Skeletal muscle satellite cell (primary cell): ENCODE data around the gene ZNF860.

Experiments
- H3K27me3 ChIP-seq: 2 replicates; pipeline ENCODE4 v1.7.0; 2013; ENCODE audit warnings: low read length; ENCODE audit not compliant: control insufficient read depth, insufficient read depth
- H3K36me3 ChIP-seq: 2 replicates; pipeline ENCODE4 v1.7.0; 2013; ENCODE audit warnings: mild to moderate bottlenecking, control low read depth, low read length; ENCODE audit not compliant: insufficient read depth
- H3K4me1 ChIP-seq: 2 replicates; pipeline ENCODE4 v1.7.0; 2013; ENCODE audit warnings: low read length; ENCODE audit not compliant: control insufficient read depth, insufficient read depth
- H3K4me2 ChIP-seq: 2 replicates; pipeline ENCODE4 v1.7.0; 2013; ENCODE audit warnings: mild to moderate bottlenecking, low read length
- H3K4me3 ChIP-seq: 2 replicates; pipeline ENCODE4 v1.7.0; 2013; ENCODE audit warnings: low read length
- H3K9ac ChIP-seq: 2 replicates; pipeline ENCODE4 v1.7.0; 2013; ENCODE audit warnings: mild to moderate bottlenecking, low read depth, low read length, moderate library complexity
- H3K9me3 ChIP-seq: replicated peaks from 2 replicates; pipeline ENCODE4 v1.7.0; 2013; ENCODE audit warnings: mild to moderate bottlenecking, control low read depth, low read length

ZNF860 gene

DNA sequence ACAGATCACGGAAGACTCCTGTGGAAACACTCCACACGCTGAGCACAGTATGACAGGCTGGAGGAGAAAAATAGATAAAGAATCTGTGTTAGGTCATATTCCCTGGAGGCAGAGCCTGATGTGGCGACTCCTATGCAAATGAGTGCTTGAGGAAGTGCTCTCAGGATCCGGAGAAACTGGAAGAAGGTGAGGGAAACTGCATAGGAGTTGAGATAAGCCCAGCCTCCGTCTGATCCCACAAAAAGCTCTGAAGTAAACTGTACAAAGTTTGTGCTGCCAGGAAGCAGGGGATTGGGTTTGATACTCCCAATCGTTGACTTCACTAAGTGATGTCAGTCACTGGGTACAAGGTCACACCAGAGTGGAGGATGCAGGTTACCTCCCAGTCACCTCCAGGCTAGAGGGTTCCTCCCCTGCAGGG is 33.9 kb upstream of the ZNF860 start:
- Histone ChIP-seq H3K36me3 (no peaks in the 10 kb centered on the region), H3K4me2 (no peak overlapping the region), H3K27me3 (no peaks in the 10 kb centered on the region), H3K4me1 (peaks cover 11% of the 10 kb centered on the region), H3K9ac (no peak overlapping the region), H3K4me3 (no peak overlapping the region), H3K9me3 (no peaks in the 10 kb centered on the region)

GRCh38 chr3:31948280-31948679 is 33.3 kb upstream of the ZNF860 start:
- no peaks in the 10 kb centered on the region for H3K27me3 ChIP-seq
- peaks cover 11% of the 10 kb centered on the region for H3K4me1 ChIP-seq
- H3K4me2 ChIP-seq = no peak overlapping the region
- no peaks in the 10 kb centered on the region for H3K9me3 ChIP-seq
- no peaks in the 10 kb centered on the region for H3K36me3 ChIP-seq
- no peak overlapping the region for H3K4me3 ChIP-seq
- no peak overlapping the region for H3K9ac ChIP-seq

GRCh38 chr3:31952205-31952604 is 29.3 kb upstream of the ZNF860 start:
- no peak overlapping the region for H3K4me2 ChIP-seq
- H3K36me3 ChIP-seq = no peaks in the 10 kb centered on the region
- H3K9me3 ChIP-seq = peaks cover 11% of the 10 kb centered on the region
- no peak overlapping the region for H3K9ac ChIP-seq
- H3K27me3 ChIP-seq = no peaks in the 10 kb centered on the region
- H3K4me3 ChIP-seq = no peak overlapping the region
- peaks cover 4% of the 10 kb centered on the region for H3K4me1 ChIP-seq

DNA sequence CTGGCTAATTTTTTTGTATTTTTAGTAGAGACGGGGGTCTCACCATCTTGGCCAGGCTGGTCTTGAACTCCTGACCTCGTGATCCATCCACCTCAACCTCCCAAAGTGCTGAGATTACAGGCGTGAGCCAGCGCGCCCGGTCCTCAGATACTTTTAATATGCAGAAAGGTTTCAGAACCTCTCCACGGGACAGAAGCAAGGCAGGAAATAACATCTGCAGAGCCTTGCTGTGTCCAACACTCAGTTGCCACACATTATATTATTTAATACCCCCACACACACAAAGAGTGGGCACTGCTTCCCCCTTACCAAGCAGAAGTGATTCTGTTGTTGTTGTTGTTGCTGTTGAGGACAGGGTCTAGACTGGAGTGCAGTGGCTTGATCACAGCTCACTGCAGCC is 28.5 kb upstream of the ZNF860 start:
- H3K9me3 ChIP-seq = peaks cover 11% of the 10 kb centered on the region
- H3K4me3 ChIP-seq = no peak overlapping the region
- no peaks in the 10 kb centered on the region for H3K36me3 ChIP-seq
- H3K9ac ChIP-seq = no peak overlapping the region
- H3K4me1 ChIP-seq = peaks cover 13% of the 10 kb centered on the region
- no peaks in the 10 kb centered on the region for H3K27me3 ChIP-seq
- no peak overlapping the region for H3K4me2 ChIP-seq

GRCh38 chr3:31953636-31954035 is 27.9 kb upstream of the ZNF860 start:
- Histone ChIP-seq H3K4me2 (no peak overlapping the region), H3K4me3 (no peak overlapping the region), H3K4me1 (peaks cover 18% of the 10 kb centered on the region), H3K9ac (no peak overlapping the region), H3K27me3 (no peaks in the 10 kb centered on the region), H3K9me3 (peaks cover 11% of the 10 kb centered on the region), H3K36me3 (no peaks in the 10 kb centered on the region)

GRCh38 chr3:31955581-31955980 is 26.0 kb upstream of the ZNF860 start:
- no peak overlapping the region for H3K4me3 ChIP-seq
- no peaks in the 10 kb centered on the region for H3K27me3 ChIP-seq
- H3K9ac ChIP-seq = no peak overlapping the region
- H3K4me2 ChIP-seq = no peak overlapping the region
- H3K4me1 ChIP-seq = peaks cover 37% of the 10 kb centered on the region
- H3K36me3 ChIP-seq = no peaks in the 10 kb centered on the region
- peaks cover 11% of the 10 kb centered on the region for H3K9me3 ChIP-seq

DNA sequence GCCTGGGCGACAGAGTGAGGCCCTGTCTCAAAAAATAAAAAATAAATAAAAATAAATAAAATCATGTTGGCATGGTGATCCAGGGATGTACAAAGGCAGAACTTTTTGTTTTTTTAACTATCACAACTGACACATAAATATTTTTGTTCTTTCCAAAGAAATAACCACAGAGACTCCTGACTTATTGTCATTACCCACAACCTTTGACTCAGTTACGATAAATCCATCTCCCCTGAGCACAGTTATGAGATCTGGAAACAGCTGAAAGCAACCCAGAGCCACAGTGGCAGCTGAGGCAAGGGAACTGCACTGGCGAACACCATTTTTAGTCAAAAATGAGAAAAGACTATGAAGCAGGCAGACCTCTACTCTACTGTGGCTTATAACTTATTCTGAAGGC is 24.4 kb upstream of the ZNF860 start:
- Histone ChIP-seq H3K27me3 (no peaks in the 10 kb centered on the region), H3K36me3 (no peaks in the 10 kb centered on the region), H3K4me2 (peak overlapping the region; percentile 13), H3K9me3 (peaks cover 11% of the 10 kb centered on the region), H3K4me3 (no peak overlapping the region), H3K4me1 (peaks cover 48% of the 10 kb centered on the region), H3K9ac (peak overlapping the region; percentile 60)

DNA sequence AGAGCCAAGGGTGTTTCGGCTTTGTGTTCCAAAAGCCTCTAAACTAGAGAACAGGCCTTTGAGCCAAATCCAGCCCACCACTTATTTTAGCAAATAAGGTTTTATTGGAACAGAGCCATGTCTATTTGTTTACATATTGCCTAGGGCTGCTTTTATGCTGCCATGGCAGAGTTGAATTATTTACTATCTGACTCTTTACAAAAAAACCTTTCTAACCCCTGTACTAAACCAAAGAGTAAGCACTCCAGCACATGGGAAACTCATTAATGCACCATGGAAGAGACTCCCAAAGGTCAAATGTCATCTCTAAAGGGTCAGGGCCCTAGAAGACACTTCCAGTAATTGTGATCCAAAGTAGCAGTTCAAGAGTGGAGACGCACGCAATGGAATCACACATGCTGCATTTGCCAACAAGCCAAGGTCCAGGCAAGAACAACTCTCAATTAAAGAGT is 22.8 kb upstream of the ZNF860 start:
- H3K4me1 ChIP-seq = peaks cover 60% of the 10 kb centered on the region
- H3K9ac ChIP-seq = no peak overlapping the region
- peaks cover 11% of the 10 kb centered on the region for H3K9me3 ChIP-seq
- no peak overlapping the region for H3K4me3 ChIP-seq
- no peak overlapping the region for H3K4me2 ChIP-seq
- no peaks in the 10 kb centered on the region for H3K36me3 ChIP-seq
- H3K27me3 ChIP-seq = no peaks in the 10 kb centered on the region

DNA sequence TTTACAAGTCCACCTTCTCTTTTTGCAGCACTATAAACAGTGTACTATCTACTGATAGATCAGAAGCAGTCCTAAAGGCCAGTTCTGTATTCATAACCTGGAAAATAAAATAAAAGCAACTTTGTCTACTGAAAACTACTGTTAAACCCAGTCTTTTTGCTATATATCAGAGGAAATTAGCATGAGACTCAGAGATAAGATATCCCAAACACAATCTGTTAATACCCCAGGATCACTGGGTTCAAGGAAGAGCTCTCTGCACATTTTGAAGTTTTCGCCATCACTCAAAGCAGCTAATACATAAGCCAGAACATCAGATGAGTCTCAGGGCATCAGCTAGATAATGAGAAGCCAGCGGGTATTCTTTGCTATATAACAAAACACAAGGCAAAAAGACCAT is 22.3 kb upstream of the ZNF860 start:
- Histone ChIP-seq H3K4me3 (no peak overlapping the region), H3K4me2 (peak overlapping the region; percentile 74), H3K9ac (peak overlapping the region; percentile 70), H3K9me3 (peaks cover 11% of the 10 kb centered on the region), H3K36me3 (no peaks in the 10 kb centered on the region), H3K4me1 (peaks cover 60% of the 10 kb centered on the region), H3K27me3 (no peaks in the 10 kb centered on the region)

- peak overlapping the region; percentile 70 for H3K9ac ChIP-seq
- peaks cover 11% of the 10 kb centered on the region for H3K9me3 ChIP-seq
- no peaks in the 10 kb centered on the region for H3K36me3 ChIP-seq
- H3K4me3 ChIP-seq = peak overlapping the region; percentile 33
- H3K4me1 ChIP-seq = peaks cover 60% of the 10 kb centered on the region
- no peaks in the 10 kb centered on the region for H3K27me3 ChIP-seq
- H3K4me2 ChIP-seq = peak overlapping the region; percentile 74
These were observed 21.4 kb upstream of the ZNF860 start for GRCh38 chr3:31959951-31960792.

DNA sequence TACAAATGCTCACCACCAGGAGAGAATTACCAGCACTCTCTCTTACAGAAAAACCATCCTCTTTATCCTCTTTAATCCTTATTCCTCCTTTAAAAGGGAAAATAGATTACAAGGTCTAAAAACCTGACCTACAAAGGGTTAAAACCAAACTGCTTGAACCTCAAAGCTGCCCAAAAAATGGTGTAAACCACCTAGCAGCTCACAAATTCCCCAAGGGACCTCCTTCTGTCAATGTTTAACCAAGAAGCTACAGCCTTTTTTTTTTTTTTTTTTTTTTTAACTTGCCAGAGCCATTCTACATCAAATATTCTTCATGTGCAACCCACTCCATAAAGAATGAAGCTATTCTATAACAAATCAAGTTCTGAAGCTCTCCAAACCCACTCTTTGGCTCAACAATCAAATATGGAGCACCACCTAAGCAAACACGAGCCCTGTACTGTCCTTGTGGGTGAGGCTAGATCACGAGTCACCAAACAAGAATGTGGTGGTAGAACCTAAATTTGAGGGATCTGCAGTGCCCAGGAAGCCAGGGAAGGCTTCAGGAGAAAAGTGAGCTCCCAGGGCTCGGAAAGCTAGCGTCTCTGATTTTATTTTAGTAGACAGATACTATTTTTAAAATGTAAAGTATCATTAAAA is 20.6 kb upstream of the ZNF860 start:
- Histone ChIP-seq H3K36me3 (no peaks in the 10 kb centered on the region), H3K4me1 (peaks cover 60% of the 10 kb centered on the region), H3K4me2 (peak overlapping the region; percentile 74), H3K27me3 (no peaks in the 10 kb centered on the region), H3K9me3 (peaks cover 3% of the 10 kb centered on the region), H3K4me3 (no peak overlapping the region), H3K9ac (peak overlapping the region; percentile 70)
